ENCODE results near the gene LIPE.

DNA sequence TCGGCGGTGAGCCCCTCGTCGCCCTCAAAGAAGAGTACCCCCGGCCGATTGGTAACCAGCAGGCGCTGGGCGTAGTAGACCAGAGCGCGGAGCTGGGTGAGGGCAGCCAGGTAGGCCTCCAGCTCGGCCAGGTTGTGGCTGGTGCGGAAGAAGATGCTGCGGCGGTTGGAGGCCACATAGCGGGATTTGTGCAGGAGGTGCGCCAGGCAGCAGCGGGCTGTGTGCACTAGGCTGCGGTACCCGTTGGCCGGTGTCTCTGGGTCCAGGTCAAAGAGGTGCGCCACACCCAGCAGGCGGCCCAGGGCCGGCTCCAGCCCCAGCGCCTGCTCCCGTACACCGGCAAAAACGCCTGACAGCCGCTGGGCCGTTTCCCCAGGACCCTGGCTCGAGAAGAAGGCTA lies 16.8 kb downstream of the LIPE start:
- TF ChIP-seq, protein P1, sequence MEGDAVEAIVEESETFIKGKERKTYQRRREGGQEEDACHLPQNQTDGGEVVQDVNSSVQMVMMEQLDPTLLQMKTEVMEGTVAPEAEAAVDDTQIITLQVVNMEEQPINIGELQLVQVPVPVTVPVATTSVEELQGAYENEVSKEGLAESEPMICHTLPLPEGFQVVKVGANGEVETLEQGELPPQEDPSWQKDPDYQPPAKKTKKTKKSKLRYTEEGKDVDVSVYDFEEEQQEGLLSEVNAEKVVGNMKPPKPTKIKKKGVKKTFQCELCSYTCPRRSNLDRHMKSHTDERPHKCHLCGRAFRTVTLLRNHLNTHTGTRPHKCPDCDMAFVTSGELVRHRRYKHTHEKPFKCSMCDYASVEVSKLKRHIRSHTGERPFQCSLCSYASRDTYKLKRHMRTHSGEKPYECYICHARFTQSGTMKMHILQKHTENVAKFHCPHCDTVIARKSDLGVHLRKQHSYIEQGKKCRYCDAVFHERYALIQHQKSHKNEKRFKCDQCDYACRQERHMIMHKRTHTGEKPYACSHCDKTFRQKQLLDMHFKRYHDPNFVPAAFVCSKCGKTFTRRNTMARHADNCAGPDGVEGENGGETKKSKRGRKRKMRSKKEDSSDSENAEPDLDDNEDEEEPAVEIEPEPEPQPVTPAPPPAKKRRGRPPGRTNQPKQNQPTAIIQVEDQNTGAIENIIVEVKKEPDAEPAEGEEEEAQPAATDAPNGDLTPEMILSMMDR (conservative IDR thresholded peaks at IDR 0.05; ENCODE audit: low read depth, low read length): no peak
- TF ChIP-seq EZH2phosphoT487 (IDR thresholded peaks at IDR 0.05; ENCODE audit: borderline replicate concordance, low read length) (no peak), EZH2 (IDR thresholded peaks at IDR 0.05; ENCODE audit: low read length, unreplicated experiment) (no peak)

Data from PC-3 (cell line).